Activated naive CD8-positive, alpha-beta T cell (primary cell): Measurements from ENCODE around the gene MRPL52.
"Not testable (repeated sequence)": the region's sequence is repeated elsewhere in the genome, so short reads cannot be mapped to it uniquely, and the experiment has no call there.

Experiments used
- H3K27ac Mint-ChIP-seq: one replicate; pipeline ENCODE4 v1.8.0; 2021; ENCODE audit warnings: mixed read lengths
- H3K27me3 Mint-ChIP-seq: one replicate; pipeline ENCODE4 v1.8.0; 2021; ENCODE audit warnings: mixed read lengths
- H3K36me3 Mint-ChIP-seq: one replicate; pipeline ENCODE4 v1.8.0; 2021; ENCODE audit warnings: mixed read lengths
- H3K4me1 Mint-ChIP-seq: one replicate; pipeline ENCODE4 v1.8.0; 2021; ENCODE audit warnings: low read depth, mixed read lengths
- H3K4me3 Mint-ChIP-seq: one replicate; pipeline ENCODE4 v1.8.0; 2021; ENCODE audit warnings: mild to moderate bottlenecking, mixed read lengths
- H3K9me3 Mint-ChIP-seq: one replicate; pipeline ENCODE4 v1.8.0; 2021; ENCODE audit warnings: low read depth, mixed read lengths

Gene MRPL52

GRCh38 chr14:22801716-22802115 is 28.0 kb upstream of the MRPL52 start:
- Mint-ChIP-seq H3K4me3 (no peak overlapping the region), H3K4me1 (no peaks in the 10 kb centered on the region), H3K27me3 (peaks cover 16% of the 10 kb centered on the region), H3K27ac (no peak overlapping the region), H3K36me3 (no peaks in the 10 kb centered on the region), H3K9me3 (no peaks in the 10 kb centered on the region)

- Mint-ChIP-seq H3K4me1 (no peaks in the 10 kb centered on the region), H3K36me3 (no peaks in the 10 kb centered on the region), H3K9me3 (no peaks in the 10 kb centered on the region), H3K4me3 (no peak overlapping the region), H3K27me3 (peaks cover 16% of the 10 kb centered on the region), H3K27ac (no peak overlapping the region)
Measured at GRCh38 chr14:22802860-22803686, 26.6 kb upstream of the MRPL52 start.

GRCh38 chr14:22803687-22803974 is 26.1 kb upstream of the MRPL52 start:
- Mint-ChIP-seq H3K27ac (no peak overlapping the region), H3K4me3 (no peak overlapping the region), H3K4me1 (no peaks in the 10 kb centered on the region), H3K27me3 (peaks cover 16% of the 10 kb centered on the region), H3K36me3 (no peaks in the 10 kb centered on the region), H3K9me3 (no peaks in the 10 kb centered on the region)

- not testable (repeated sequence) for H3K4me1 Mint-ChIP-seq, H3K4me3 Mint-ChIP-seq, H3K36me3 Mint-ChIP-seq, H3K27ac Mint-ChIP-seq, H3K27me3 Mint-ChIP-seq, H3K9me3 Mint-ChIP-seq
Measured at GRCh38 chr14:22805235-22805634, 24.5 kb upstream of the MRPL52 start.

DNA sequence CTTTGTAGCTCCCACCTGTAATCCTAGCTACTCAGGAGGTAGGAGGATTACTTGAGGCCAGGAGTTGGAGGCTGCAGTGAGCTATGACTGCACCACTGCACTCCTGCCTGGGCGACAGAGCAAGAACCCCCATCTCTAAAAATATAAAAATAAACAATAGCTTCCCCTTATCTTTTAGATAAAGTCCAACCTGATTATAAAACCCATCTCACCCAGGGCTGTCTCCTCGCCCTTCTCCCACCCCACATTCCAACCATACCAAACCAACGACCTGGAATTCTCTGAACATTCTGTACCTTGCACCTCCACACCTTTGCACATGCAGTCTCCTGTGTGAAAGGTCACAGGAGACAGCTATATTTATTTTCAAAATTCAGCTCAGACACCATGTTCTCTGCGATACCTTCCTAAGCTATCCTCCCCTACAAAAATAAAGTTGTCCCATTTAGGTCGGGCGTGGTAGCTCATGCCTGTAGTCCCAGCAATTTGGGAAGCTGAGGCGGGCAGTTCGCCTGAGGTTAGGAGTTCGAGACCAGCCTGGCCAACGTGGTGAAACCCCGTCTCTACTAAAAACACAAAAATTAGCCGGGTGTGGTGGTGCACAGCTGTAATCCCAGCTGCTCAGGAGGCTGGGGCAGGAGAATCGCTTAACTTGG is 22.1 kb upstream of the MRPL52 start:
- Mint-ChIP-seq H3K4me3 (no peak overlapping the region), H3K27me3 (peaks cover under 1% of the 10 kb centered on the region), H3K9me3 (no peaks in the 10 kb centered on the region), H3K36me3 (no peaks in the 10 kb centered on the region), H3K27ac (no peak overlapping the region), H3K4me1 (no peaks in the 10 kb centered on the region)

DNA sequence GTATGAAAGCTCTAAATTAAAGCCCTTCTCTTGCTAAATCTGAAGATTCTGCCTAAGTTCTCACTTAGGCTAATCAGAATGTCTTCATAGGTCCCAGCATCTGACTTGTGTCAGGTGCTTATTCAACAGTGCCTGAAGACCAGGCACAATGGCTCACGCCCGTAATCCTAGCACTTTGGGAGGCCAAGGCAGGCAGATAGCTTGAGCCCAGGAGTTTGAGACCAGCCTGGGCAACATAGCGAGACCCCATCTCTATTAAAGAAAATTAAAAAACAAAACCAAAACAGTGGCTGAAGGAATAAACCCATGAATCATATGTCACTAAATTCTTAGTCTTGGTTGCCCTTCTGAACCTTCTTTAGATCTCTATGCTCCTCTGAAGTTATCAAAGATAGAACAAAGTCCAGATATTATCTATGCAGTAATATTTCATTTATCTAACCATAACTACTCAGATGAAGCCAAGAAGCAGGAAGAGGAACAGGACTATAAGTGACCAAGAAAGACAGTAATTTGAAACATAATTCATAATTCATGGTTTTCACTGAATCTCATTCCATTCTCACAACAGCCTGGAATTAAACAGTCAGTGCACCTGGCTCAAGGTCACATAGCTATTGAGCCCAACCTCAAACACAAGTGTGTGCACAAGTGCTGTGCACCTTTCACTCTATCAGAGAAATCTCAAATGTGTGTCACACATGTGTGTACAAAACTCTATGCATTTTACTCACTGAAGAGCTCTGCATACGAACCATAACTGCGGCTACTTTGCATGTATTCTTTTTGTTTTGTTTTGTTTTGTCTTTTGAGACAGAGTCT is 21.1 kb upstream of the MRPL52 start:
- no peak overlapping the region for H3K27ac Mint-ChIP-seq
- H3K27me3 Mint-ChIP-seq, result no peaks in the 10 kb centered on the region
- H3K4me3 Mint-ChIP-seq, result no peak overlapping the region
- no peaks in the 10 kb centered on the region for H3K9me3 Mint-ChIP-seq
- H3K4me1 Mint-ChIP-seq, result no peaks in the 10 kb centered on the region
- H3K36me3 Mint-ChIP-seq, result no peaks in the 10 kb centered on the region

GRCh38 chr14:22811722-22812121 is 18.0 kb upstream of the MRPL52 start:
- H3K27me3 Mint-ChIP-seq, result no peaks in the 10 kb centered on the region
- H3K4me3 Mint-ChIP-seq, result no peak overlapping the region
- H3K4me1 Mint-ChIP-seq, result peaks cover 11% of the 10 kb centered on the region
- no peaks in the 10 kb centered on the region for H3K36me3 Mint-ChIP-seq
- no peaks in the 10 kb centered on the region for H3K9me3 Mint-ChIP-seq
- H3K27ac Mint-ChIP-seq, result no peak overlapping the region

DNA sequence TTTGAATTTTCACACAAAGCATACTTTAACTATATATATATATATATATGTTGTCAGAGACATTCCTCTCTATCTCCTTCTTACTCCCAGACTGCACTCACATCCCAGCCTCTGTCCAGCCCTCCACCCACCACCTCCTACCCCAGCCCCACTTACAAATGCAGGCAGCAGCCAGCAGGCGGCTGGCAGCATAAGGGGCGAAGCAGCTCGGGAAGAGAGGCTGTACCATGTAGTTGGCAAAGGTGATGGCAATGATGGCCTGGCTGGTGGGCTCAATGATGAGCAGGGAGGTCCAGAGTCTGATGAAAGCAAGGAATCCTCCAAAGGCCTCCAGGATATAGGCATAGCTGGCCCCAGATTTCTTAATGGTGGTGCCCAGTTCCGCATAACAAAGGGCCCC is 16.9 kb upstream of the MRPL52 start:
- Mint-ChIP-seq H3K27ac (no peak overlapping the region), H3K36me3 (no peaks in the 10 kb centered on the region), H3K4me3 (no peak overlapping the region), H3K4me1 (peaks cover 11% of the 10 kb centered on the region), H3K9me3 (no peaks in the 10 kb centered on the region), H3K27me3 (no peaks in the 10 kb centered on the region)

DNA sequence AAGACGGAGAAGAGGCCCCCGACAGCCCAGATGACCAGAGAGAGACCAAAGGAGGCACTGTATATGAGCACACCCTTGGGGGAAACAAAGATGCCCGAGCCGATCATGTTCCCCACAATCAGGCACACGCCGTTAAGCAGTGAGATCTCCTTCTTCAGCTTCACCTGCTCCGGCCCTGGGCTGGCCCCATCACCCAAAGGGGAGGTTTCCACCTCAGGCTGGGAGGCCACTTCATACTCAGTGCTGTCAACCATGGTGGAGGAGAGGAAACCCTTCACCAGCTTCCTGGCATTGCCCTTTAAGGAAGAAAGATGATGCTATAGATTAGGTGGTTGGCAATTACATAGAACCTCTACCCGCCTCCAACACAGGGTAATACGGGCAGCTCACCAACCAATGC is 16.5 kb upstream of the MRPL52 start:
- Mint-ChIP-seq H3K4me1 (peaks cover 11% of the 10 kb centered on the region), H3K9me3 (no peaks in the 10 kb centered on the region), H3K4me3 (no peak overlapping the region), H3K27me3 (no peaks in the 10 kb centered on the region), H3K36me3 (no peaks in the 10 kb centered on the region), H3K27ac (no peak overlapping the region)

DNA sequence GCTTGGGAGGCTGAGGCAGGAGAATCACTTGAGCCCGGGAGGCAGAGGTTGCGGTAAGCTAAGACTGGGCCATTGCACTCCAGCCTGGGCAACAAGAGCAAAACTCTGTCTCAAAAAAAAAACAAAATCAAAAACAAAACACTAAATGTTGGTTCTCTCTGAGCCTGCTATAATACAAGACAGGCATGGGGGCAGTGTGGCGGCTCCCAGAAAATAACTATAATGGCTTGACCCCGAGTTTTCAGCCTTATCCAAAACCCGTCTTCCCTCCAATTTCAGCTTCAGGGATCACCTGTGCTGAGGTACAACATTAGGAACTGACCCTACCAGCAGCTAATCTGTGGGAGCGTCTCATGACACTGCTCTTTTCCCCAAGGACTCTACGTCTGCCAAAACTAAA is 15.3 kb upstream of the MRPL52 start:
- Mint-ChIP-seq H3K9me3 (no peaks in the 10 kb centered on the region), H3K4me3 (no peak overlapping the region), H3K4me1 (peaks cover 11% of the 10 kb centered on the region), H3K27ac (no peak overlapping the region), H3K27me3 (no peaks in the 10 kb centered on the region), H3K36me3 (no peaks in the 10 kb centered on the region)

DNA sequence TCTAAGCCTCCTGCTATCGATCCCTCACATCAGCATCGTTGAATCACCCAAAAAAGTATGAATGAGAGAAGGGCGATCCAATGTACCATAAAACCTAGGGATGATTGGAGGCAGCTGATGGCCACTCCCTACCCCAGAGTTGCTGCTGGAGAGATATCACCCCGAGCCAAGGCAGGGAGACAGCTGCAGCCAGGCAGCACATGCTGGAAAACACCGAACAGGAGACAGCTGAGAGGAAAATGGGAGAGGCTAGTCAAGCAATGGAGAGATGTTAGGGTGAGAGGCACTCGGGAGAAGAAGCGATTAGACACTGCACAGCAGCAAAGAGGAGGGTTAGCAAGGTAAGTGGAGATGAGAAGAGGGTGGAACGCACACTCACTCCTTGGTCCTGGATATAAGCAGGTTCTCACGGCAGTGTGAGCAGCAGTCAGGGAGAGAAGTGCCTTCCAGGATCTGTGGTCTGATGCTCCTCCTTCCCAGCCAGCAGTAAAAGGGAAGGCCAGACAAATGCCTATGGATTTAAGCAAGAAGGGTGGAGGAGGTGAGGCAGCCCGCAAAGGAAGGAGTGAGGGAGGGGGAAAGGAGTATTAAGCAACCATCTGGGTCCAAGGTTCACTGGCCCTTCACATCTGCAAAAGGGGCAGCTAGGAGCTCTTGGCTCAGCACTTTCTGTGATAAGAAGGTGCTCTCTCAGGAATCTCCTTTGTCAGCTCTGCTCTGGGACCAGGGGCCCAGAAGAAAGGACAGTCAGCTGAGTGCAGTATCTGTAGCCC is 14.6 kb upstream of the MRPL52 start, which contains the start of gene SLC7A7:
Gene SLC7A7 (minus strand): TSS at position 495 of the 773 bp plus-strand sequence. CDS start 2,037 bp downstream, outside the sequence.
- H3K27me3 Mint-ChIP-seq, result no peaks in the 10 kb centered on the region
- no peak within 1 kb of the TSS for H3K27ac Mint-ChIP-seq
- no peaks in the 10 kb centered on the region for H3K36me3 Mint-ChIP-seq
- no peak within 1 kb of the TSS for H3K4me3 Mint-ChIP-seq
- H3K9me3 Mint-ChIP-seq, result no peaks in the 10 kb centered on the region
- H3K4me1 Mint-ChIP-seq, result peaks cover 11% of the 10 kb centered on the region

DNA sequence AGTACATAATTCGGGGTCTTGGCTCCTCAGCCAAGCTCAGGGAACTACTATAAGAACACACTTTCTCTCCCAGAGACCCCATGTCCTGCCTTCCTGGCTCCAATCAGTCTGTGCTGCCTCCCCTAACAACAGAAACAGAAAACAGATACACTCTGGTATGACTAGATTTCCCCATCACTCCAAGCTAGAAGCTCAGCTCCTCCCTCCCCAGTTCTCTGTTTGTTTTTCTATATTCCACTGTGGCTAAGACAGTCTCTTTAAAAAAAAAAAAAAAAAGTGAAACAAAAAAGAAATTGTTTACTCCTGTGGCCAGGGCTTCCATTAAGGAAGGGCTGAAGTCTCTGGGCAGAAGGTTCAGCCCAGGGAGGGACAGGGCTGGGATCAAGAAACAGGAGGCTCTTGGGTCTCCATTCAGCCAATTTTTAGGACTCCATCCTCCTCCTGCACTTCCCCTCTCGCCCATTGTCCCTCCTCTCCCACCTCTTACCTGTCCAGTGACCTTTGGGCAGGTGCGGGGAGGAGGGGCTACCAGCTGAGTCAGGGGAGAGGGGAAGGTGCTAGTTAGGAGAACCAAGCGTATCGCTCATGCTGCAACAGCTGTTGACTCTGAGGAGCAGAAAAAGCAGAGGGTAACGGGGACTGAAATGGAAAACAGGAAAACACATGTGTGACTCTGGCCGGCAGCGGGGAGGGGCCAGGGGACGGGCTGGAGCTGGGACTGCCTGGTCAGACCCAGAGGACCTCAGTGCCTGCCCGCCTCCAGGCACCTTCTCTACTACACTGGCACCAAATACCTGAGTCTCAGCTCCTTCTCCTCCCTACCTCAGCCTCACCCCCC is 10.3 kb upstream of the MRPL52 start:
- H3K4me1 Mint-ChIP-seq, result peaks cover 20% of the 10 kb centered on the region
- no peaks in the 10 kb centered on the region for H3K36me3 Mint-ChIP-seq
- H3K27me3 Mint-ChIP-seq, result peaks cover 5% of the 10 kb centered on the region
- no peak overlapping the region for H3K4me3 Mint-ChIP-seq
- no peaks in the 10 kb centered on the region for H3K9me3 Mint-ChIP-seq
- no peak overlapping the region for H3K27ac Mint-ChIP-seq

- Mint-ChIP-seq H3K4me1 (peaks cover 18% of the 10 kb centered on the region), H3K4me3 (no peak overlapping the region), H3K36me3 (no peaks in the 10 kb centered on the region), H3K27me3 (peaks cover 5% of the 10 kb centered on the region), H3K27ac (no peak overlapping the region), H3K9me3 (no peaks in the 10 kb centered on the region)
Measured at GRCh38 chr14:22820731-22821130, 9.0 kb upstream of the MRPL52 start.
